Right renal cortex interstitium (tissue), 3 donors: Measurements from ENCODE around the gene CR1. TPM values are rescaled to one million over a fixed set of nuclear protein-coding genes. Genes with fewer than 3 reads are reported as not detected.
"Not testable (repeated sequence)": the region's sequence is repeated elsewhere in the genome, so short reads cannot be mapped to it uniquely, and the experiment has no call there.

Experiments used
- DNase-seq, 3 donors: peaks; one replicate each; pipeline ENCODE4 v3.0.0-alpha.2; 2013; ENCODE audit warnings: low read depth in 3 of 3, low spot score in 2 of 3
- polyA plus RNA-seq, 3 donors: library from polyadenylated mRNA; unstranded; fragments of 120-200 nt; gene quantifications; one replicate each; pipeline ENCODE4 v1.2.1, GENCODE V29; 2013; ENCODE audit not compliant: insufficient read length in 3 of 3

CR1 gene
- polyA plus RNA-seq, 3 donors: 20.2 to 21.9 (median 20.9) TPM

- not testable (repeated sequence) for DNase-seq
Measured at GRCh38 chr1:207638487-207639145, 142.7 kb downstream of the CR1 start.

GRCh38 chr1:207639362-207639761 is 143.4 kb downstream of the CR1 start:
- not testable (repeated sequence) for DNase-seq

DNA sequence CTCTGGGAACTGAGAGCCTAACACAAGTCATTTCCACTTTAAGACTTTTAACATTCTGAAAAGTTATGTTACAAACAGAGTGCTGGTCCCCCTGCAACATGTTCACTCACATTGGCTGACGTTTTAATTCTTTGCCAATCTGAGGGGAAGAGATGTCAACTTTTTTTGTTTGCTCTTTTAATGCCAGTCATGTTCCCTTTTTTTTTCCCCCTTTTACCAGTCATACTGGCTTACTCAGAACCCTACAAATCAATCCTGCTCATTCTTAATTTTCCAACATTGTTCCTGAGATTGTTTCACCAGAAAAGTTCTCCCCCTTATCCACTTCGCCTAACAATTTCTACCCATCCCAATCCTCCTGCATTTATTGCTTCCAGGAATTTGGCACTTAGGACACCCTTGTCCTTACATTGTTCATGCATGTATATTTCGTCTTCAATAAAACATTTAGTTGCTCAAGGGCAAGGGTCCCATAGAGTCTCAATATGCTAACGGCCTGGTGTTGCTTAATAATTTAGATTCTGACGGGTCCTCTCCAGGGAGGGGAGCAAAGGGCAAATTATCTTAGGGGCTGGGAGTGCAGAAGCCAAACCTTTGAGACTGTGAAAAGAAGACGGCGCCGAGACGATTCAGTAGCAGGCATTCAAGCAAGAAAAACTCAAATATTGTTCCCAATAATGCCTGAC is 148.4 kb downstream of the CR1 start:
- no peak for DNase-seq

DNA sequence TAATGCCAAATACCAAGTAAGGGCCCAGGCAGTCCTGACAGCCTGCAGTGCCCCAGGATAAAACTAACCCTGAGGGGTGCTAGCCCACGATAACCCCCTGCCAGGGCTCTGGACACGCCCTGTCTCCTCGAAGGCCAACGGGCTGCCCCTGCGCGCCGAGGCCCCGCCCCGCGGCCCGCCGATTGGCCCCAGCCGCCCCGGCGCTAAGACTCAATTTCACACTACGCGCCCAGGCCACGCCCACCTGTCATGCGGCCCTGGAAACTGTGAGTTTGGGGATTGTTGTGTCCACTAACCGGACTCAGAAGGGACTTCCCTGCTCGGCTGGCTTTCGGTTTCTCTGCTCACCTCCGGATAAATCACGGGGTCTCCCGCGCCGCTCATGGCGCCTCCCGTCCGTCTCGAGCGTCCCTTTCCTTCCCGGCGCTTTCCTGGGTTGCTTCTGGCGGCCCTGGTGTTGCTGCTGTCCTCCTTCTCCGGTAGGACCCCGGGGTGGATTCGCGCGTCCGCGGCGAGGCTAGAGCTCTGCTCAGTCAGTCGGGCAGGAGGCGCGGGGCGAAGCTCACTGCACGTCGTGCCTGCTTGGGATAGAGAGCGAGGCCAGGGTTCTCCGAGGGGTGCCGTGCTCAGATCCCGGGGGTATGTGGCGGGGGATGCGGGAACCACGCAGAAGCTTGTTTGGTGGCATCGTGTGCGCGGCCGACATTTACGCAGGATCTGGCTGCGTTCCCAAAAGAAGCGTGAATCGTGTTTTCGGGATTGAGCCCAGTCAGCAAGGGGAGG is 149.1 kb downstream of the CR1 start, which contains the start of gene CR1L:
CR1L (plus strand) TSS at position 282 of the 783 bp plus-strand sequence; CDS start at position 383, 101 bp downstream.
- DNase-seq: peak; percentile 41 to 63 (median 47)

DNA sequence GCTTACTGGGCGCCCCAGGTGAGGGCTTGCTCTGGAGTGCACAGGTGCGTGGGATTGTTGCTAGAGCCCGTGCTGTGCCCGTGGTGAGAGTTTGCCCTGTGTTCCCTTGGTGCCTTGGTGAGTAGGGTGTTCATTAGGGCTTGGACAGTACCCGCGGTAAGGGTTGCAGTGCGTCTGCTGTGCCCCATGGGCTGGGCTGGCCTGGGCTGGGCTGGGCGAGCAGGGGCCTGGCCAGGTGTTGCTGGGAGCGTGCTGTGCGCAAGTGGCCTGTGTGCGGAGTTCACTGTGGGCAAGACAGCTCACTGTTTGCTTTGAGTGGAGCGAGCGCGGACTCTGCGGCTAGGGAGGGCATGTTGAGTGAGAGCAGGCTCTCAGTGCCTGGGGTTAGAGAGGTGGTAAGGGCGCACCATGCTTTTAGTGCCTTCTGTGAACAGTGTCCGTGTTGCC is 149.7 kb downstream of the CR1 start:
- no peak for DNase-seq

- DNase-seq: no peak
Measured at GRCh38 chr1:207646171-207646570, 150.2 kb downstream of the CR1 start.

DNA sequence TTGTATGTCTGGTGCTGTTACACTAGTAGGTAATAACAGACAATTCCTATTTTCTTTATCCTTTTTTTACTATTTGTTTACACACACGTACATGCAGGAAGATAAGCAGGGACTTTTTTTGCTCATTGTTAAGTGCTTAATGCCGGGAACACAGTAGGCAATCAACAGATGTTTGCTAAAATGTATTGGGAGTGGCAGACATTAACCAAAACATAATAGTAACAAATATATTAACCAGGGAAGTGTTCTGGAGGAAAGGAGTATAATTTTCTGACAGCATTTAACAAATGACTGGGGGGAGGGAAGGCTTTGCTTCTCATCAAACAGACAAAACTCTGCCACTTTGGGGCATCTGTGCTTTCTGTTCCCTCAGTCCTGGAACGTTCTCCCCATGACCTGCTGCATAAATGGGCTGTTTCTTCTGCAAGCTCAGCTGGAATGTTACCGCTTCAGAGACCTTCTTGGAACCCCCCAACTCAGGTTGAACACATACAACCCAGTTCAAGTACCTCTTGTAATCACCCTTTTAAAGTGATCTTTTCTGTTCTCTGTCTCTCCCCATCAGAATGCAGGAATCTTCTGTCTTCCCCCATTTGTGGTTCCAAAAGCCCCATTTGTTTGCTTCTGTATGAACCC is 151.1 kb downstream of the CR1 start:
- no peak for DNase-seq

- DNase-seq: no peak
Measured at GRCh38 chr1:207647671-207648333, 151.8 kb downstream of the CR1 start.

DNA sequence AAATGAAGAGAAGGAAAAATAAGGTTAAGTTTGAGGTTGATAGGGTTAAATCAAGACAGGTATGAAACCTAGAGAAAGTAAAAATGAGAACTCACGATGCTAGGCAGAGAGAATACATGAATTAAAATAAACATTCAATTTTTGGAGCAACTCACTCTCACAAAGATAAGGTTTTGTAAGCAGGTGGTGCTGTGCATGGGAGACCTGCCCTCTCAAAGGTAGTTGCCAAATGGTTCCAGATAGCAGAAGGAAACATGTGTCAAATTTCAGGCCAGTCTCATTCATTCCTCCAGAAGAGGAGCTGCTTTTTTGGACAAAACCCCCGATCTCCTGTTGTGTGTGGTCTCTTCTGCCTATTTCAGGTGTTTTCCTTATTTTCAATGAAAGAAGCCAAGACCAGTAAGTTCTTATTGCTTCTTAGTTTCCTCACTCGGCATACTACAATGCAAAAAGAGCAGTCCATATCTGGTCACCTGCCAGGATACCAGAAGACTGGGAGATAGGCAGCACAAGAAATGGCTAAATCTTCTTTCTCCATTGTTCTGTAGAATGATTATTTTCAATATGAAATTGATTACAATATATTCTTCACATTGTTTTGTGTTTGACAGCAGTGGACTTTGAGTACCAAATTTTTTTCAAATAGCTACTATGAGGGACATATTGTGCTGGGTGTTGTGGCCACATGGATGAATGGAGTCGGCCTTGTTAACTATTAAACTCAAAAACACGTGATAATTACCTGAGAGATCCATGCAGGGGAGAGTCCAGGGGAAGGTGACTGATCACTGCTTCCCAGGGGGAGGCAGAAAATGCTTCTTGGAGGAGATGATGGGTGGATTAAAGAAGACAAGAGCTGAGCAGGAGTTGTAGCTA is 152.6 kb downstream of the CR1 start:
- no peak for DNase-seq

- DNase-seq: no peak
Measured at GRCh38 chr1:207649210-207649753, 153.3 kb downstream of the CR1 start.

GRCh38 chr1:207649865-207650580 is 154.1 kb downstream of the CR1 start:
- DNase-seq: no peak

- no peak for DNase-seq
Measured at GRCh38 chr1:207651583-207651982, 155.6 kb downstream of the CR1 start.

- no peak for DNase-seq
Measured at GRCh38 chr1:207654320-207654719, 158.4 kb downstream of the CR1 start.

- DNase-seq: no peak
Measured at GRCh38 chr1:207658408-207658807, 162.5 kb downstream of the CR1 start.

GRCh38 chr1:207658904-207659485 is 163.0 kb downstream of the CR1 start:
- no peak for DNase-seq

GRCh38 chr1:207659545-207660153 is 163.7 kb downstream of the CR1 start:
- DNase-seq: no peak

- not testable (repeated sequence) for DNase-seq
Measured at GRCh38 chr1:207661420-207661819, 165.5 kb downstream of the CR1 start.

- no peak for DNase-seq
Measured at GRCh38 chr1:207666342-207666741, 170.4 kb downstream of the CR1 start.
